ENCODE measurements around the gene ARHGAP20. TPM values are rescaled to one million over a fixed set of nuclear protein-coding genes. Genes with fewer than 3 reads are reported as not detected.

The ARHGAP20 gene
- total and polyA plus RNA-seq, 4 donors, result 0.46 to 1.5 (median 0.73) TPM

- no peak for TF ChIP-seq YY1 (IDR thresholded peaks at IDR 0.05)
- no peak for TF ChIP-seq RAD21 (IDR thresholded peaks at IDR 0.05)
- no peak for TF ChIP-seq NR2F2 (IDR thresholded peaks at IDR 0.05)
- no peak for TF ChIP-seq FOXA1 (IDR thresholded peaks at IDR 0.05)
- TF ChIP-seq, protein P1, sequence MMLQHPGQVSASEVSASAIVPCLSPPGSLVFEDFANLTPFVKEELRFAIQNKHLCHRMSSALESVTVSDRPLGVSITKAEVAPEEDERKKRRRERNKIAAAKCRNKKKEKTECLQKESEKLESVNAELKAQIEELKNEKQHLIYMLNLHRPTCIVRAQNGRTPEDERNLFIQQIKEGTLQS (IDR thresholded peaks at IDR 0.05), result no peak
- TF ChIP-seq, protein P2, sequence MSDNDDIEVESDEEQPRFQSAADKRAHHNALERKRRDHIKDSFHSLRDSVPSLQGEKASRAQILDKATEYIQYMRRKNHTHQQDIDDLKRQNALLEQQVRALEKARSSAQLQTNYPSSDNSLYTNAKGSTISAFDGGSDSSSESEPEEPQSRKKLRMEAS (IDR thresholded peaks at IDR 0.05), result no peak
- TF ChIP-seq FOXA2 (IDR thresholded peaks at IDR 0.05), result no peak
Observed at GRCh38 chr11:110571081-110571720, 141.0 kb downstream of the ARHGAP20 start (continued).

GRCh38 chr11:110566577-110566976 is 145.7 kb downstream of the ARHGAP20 start:
- no peak overlapping the region for H3K9ac ChIP-seq (ENCODE audit: low read depth in 1 of 2, low read length in 2 of 2)
- H3K36me3 ChIP-seq (ENCODE audit: control insufficient read depth in 4 of 4, insufficient read depth in 3 of 4, low read depth in 1 of 4, low read length in 3 of 4), result no peaks in the 10 kb centered on the region
- no peak for TF ChIP-seq HNF4A (conservative IDR thresholded peaks at IDR 0.05)
- DNase-seq (ENCODE audit: low spot score), result no peak
- H3K27ac ChIP-seq (ENCODE audit: low read depth in 1 of 2, low read length in 2 of 2), result no peak overlapping the region
- no peaks in the 10 kb centered on the region for H3K9me3 ChIP-seq (ENCODE audit: control insufficient read depth in 4 of 4, low read length in 3 of 4)
- no peaks in the 10 kb centered on the region for H3K4me1 ChIP-seq (ENCODE audit: control insufficient read depth in 4 of 4, insufficient read depth in 4 of 4, low read length in 3 of 4)
- H3K4me3 ChIP-seq (ENCODE audit: low read depth in 1 of 3, low read length in 3 of 3), result no peak overlapping the region
- H3K27me3 ChIP-seq (ENCODE audit: control insufficient read depth in 4 of 4, insufficient read depth in 4 of 4, low read length in 3 of 4), result no peaks in the 10 kb centered on the region
- 64% methylated on average over 2 of the region's 2 CpGs for WGBS

DNA sequence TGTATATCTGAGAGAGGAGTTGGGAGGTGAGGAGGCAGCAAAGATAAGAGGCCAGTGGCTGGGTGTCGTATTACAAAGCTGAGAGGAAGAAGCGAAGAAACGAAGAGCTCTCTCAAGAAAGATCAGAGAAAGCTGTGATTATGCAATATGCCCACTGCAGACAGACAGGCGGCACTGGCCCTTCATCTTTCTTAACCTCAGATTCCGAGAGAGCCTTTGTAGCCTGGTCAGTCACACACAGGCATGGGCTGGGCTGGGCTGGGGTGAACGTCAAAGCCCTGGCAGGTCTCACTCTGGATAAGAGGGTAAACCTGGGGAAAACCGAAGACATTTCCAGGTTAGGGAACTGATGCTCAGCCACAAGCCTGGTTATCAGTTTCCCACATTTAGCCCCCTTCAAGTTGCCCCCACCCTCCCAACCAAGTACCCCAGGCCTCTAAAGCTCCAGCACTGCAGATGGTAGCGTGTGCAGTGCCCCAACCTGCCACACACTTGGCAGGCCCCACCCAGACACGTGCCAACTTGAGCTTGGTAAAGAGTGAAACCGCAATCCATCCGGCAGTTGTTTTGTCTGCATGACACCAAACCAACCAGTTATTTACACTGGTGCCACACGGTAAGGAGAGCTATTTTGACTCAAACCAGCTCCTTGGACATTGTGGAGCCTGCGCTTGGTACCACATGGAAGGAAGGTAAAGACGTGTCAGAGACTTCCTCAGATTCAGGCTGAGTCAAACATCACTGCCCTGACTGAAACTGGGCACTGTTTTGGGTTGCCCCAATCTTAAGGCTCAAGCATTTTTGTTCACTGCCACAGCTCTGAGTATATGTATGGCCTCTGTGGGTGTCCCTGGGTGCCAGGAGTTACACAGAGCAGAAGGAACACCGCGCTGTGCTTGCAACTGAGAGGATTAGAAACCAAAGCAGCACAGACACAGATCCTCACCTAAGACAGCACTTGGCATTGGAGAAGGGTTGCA is 146.6 kb downstream of the ARHGAP20 start:
- no peak for TF ChIP-seq NR2F2 (IDR thresholded peaks at IDR 0.05)
- TF ChIP-seq REST (IDR thresholded peaks at IDR 0.05), result no peak
- no peak for TF ChIP-seq SP1 (IDR thresholded peaks at IDR 0.05)
- TF ChIP-seq CTCF (IDR thresholded peaks at IDR 0.05; ENCODE audit: low read depth, low read length, missing input control), result no peak
- TF ChIP-seq RXRA (IDR thresholded peaks at IDR 0.05), result no peak
- no peak for TF ChIP-seq TAF1 (conservative IDR thresholded peaks at IDR 0.05)
- TF ChIP-seq JUND (IDR thresholded peaks at IDR 0.05), result no peak
- TF ChIP-seq, protein P2 (IDR thresholded peaks at IDR 0.05), result no peak
- TF ChIP-seq FOXA1 (IDR thresholded peaks at IDR 0.05), result no peak
- TF ChIP-seq, protein P1 (IDR thresholded peaks at IDR 0.05), result no peak
- no peak for TF ChIP-seq RAD21 (IDR thresholded peaks at IDR 0.05)
- no peak for TF ChIP-seq HNF4G (IDR thresholded peaks at IDR 0.05)
- TF ChIP-seq GABPA (IDR thresholded peaks at IDR 0.05 in 1 of 2, conservative IDR thresholded peaks at IDR 0.05 in 1 of 2), result no peak
- no peak for TF ChIP-seq ZBTB33 (IDR thresholded peaks at IDR 0.05)
- TF ChIP-seq EGR1 (IDR thresholded peaks at IDR 0.05; ENCODE audit: low read depth in 2 of 2), result no peak
- TF ChIP-seq YY1 (IDR thresholded peaks at IDR 0.05), result no peak
- TF ChIP-seq FOXA2 (IDR thresholded peaks at IDR 0.05), result no peak
- Histone ChIP-seq H3K27me3 (ENCODE audit: control insufficient read depth in 4 of 4, insufficient read depth in 4 of 4, low read length in 3 of 4) (no peaks in the 10 kb centered on the region), H3K9ac (ENCODE audit: low read depth in 1 of 2, low read length in 2 of 2) (no peak overlapping the region), H3K4me1 (ENCODE audit: control insufficient read depth in 4 of 4, insufficient read depth in 4 of 4, low read length in 3 of 4) (no peaks in the 10 kb centered on the region), H3K36me3 (ENCODE audit: control insufficient read depth in 4 of 4, insufficient read depth in 3 of 4, low read depth in 1 of 4, low read length in 3 of 4) (no peaks in the 10 kb centered on the region), H3K4me3 (ENCODE audit: low read depth in 1 of 3, low read length in 3 of 3) (no peak overlapping the region), H3K9me3 (ENCODE audit: control insufficient read depth in 4 of 4, low read length in 3 of 4) (no peaks in the 10 kb centered on the region), H3K27ac (ENCODE audit: low read depth in 1 of 2, low read length in 2 of 2) (no peak overlapping the region)
- DNase-seq (ENCODE audit: low spot score), result no peak
- WGBS, result 60% methylated on average over 16 of the region's 16 CpGs
